K562 (cell line): ENCODE data around the gene CDR2L. TPM values are rescaled to one million over a fixed set of nuclear protein-coding genes. Genes with fewer than 3 reads are reported as not detected.
"Not testable (repeated sequence)": the region's sequence is repeated elsewhere in the genome, so short reads cannot be mapped to it uniquely, and the experiment has no call there.

Experiments used
- ATAC-seq: fragments of 200-7000 bp; cut with Tn5 transposase; 3 replicates; pipeline ENCODE4 v1.9.1; 2020; ENCODE audit warnings: moderate library complexity
- BruUV-seq: library from RNA; stranded (reverse); fragments of 400-500 nt; replicated peaks from 2 replicates; lab custom pipeline; 2021; lab: Mats Ljungman, UMichigan
- CTCF ChIA-PET: fragments of 300-600 bp; formaldehyde crosslinking; extraction: SDS; loops from one replicate; lab custom pipeline; 2021; ENCODE audit warnings: low intra/inter-chr PET ratio; lab: Yijun Ruan, JAX
- POLR2A ChIA-PET: fragments of 300-600, 350-650 bp; sonication (Branson Sonifier 250); formaldehyde crosslinking; extraction: SDS; loops from one replicate; lab custom pipeline; 2021; ENCODE audit warnings: antibody characterized with exemption, inconsistent platforms; lab: Yijun Ruan, JAX
- DNase-seq, 4 experiments: peaks; one replicate each; pipeline versions ENCODE4 v3.0.0 to v3.0.0-alpha.2; 2011 to 2018; ENCODE audit warnings: low spot score in 3 of 4, mixed read lengths in 3 of 4; ENCODE audit errors: extremely low read depth in 1 of 4
- FAIRE-seq: peaks from 2 replicates; lab custom pipeline; 2011; peaks lifted over from hg19 to GRCh38; lab: Jason Lieb, UNC
- H2AFZ ChIP-seq: 2 replicates; pipeline ENCODE4 v1.6.0; 2011; ENCODE audit warnings: low read depth, low read length, control low read depth, inconsistent platforms
- H3K27ac ChIP-seq: fragments of 200-600 bp; 3 replicates; pipeline ENCODE4 v1.8.0; 2011; ENCODE audit warnings: low read depth, mild to moderate bottlenecking, control low read depth, inconsistent platforms, low read length, moderate library complexity, mixed read lengths; ENCODE audit errors: extremely low read depth
- H3K27me3 ChIP-seq, 2 experiments: fragments of 300-600 bp in 1 of 2; 2 replicates in 1 of 2; 3 replicates in 1 of 2; pipeline versions ENCODE4 v1.6.0 to v1.8.0; 2011; ENCODE audit warnings: inconsistent platforms in 2 of 2, low read length in 2 of 2, mild to moderate bottlenecking in 1 of 2, mixed read lengths in 1 of 2, moderate library complexity in 1 of 2; ENCODE audit not compliant: control insufficient read depth in 2 of 2, insufficient read depth in 2 of 2
- H3K36me3 ChIP-seq: fragments of 300-600 bp; 3 replicates; pipeline ENCODE4 v1.8.0; 2011; ENCODE audit warnings: mild to moderate bottlenecking, low read length, inconsistent platforms; ENCODE audit not compliant: control insufficient read depth, insufficient read depth
- H3K4me1 ChIP-seq, 2 experiments: fragments of 200-600 bp in 1 of 2; replicated peaks in 1 of 2; 2 replicates in 1 of 2; 3 replicates in 1 of 2; pipeline versions ENCODE4 v1.5.1 to v1.8.0; 2011; ENCODE audit warnings: inconsistent platforms in 2 of 2, low read length in 2 of 2, mild to moderate bottlenecking in 1 of 2, mixed read lengths in 1 of 2, moderate library complexity in 1 of 2; ENCODE audit not compliant: control insufficient read depth in 2 of 2, insufficient read depth in 2 of 2
- H3K4me2 ChIP-seq: 2 replicates; pipeline ENCODE4 v1.6.1; 2011; ENCODE audit warnings: low read length, control low read depth, inconsistent platforms, mixed read lengths; ENCODE audit not compliant: insufficient read depth
- H3K4me3 ChIP-seq: fragments of 200-600 bp; sonication (generic), shearing (Covaris generic); 2 replicates; pipeline ENCODE4 v1.5.1; 2016; ENCODE audit warnings: control low read depth, inconsistent platforms
- H3K79me2 ChIP-seq: fragments of 200-600 bp; 3 replicates; pipeline ENCODE4 v1.8.0; 2011; ENCODE audit warnings: low read length, inconsistent platforms; ENCODE audit not compliant: control insufficient read depth, insufficient read depth
- H3K9ac ChIP-seq, 2 experiments: 2 replicates each; pipeline versions ENCODE4 v1.6.0 to v1.6.1; 2011; ENCODE audit warnings: low read depth in 2 of 2, low read length in 2 of 2, control low read depth in 1 of 2, inconsistent platforms in 1 of 2, mild to moderate bottlenecking in 1 of 2, mixed read lengths in 1 of 2; ENCODE audit not compliant: insufficient read depth in 1 of 2
- H3K9me1 ChIP-seq: one replicate; pipeline ENCODE4 v1.6.0; 2011; ENCODE audit warnings: inconsistent platforms, mild to moderate bottlenecking, low read length, moderate library complexity; ENCODE audit not compliant: control insufficient read depth, insufficient read depth
- H3K9me3 ChIP-seq: replicated peaks from 2 replicates; pipeline ENCODE4 v1.5.1; 2011; ENCODE audit warnings: low read depth, low read length, inconsistent platforms; ENCODE audit not compliant: control insufficient read depth, insufficient read depth
- H4K20me1 ChIP-seq: replicated peaks from 2 replicates; pipeline ENCODE4 v1.6.1; 2011; ENCODE audit warnings: low read length, inconsistent platforms, mixed read lengths; ENCODE audit not compliant: control insufficient read depth, insufficient read depth
- CEBPG ChIP-seq, 3 experiments: fragments of 200-800 bp in 1 of 3; sonication (Bioruptor generic) in 1 of 3; sonication (generic) in 1 of 3; formaldehyde crosslinking in 1 of 3; IDR thresholded peaks in 2 of 3; conservative IDR thresholded peaks in 1 of 3; 2 replicates each; pipeline versions ENCODE4 v1.6.1 to v1.8.0; 2016 to 2022; ENCODE audit warnings: missing compliant biosample characterization in 2 of 3, missing genetic modification characterization in 2 of 3, mild to moderate bottlenecking in 1 of 3, missing genetic modification reagents in 1 of 3
- ZNF12 ChIP-seq: sonication (generic); formaldehyde crosslinking; IDR thresholded peaks from 2 replicates; pipeline ENCODE4 v1.4.0; 2020; ENCODE audit warnings: mild to moderate bottlenecking, missing genetic modification reagents
- ZNF445 ChIP-seq: fragments of 250-450 bp; sonication (Bioruptor Pico); IDR thresholded peaks from 2 replicates; pipeline ENCODE4 v1.4.0; 2020; ENCODE audit warnings: low read depth, mild to moderate bottlenecking, moderate library complexity
- ZNF668 ChIP-seq: fragments of 250-450 bp; sonication (Bioruptor Pico); IDR thresholded peaks from 2 replicates; pipeline ENCODE4 v1.8.0; 2022; ENCODE audit warnings: mild to moderate bottlenecking, inconsistent platforms
- WGBS: fragments of 100-300 bp; shearing (Covaris generic); methylation state at CpG from one replicate; pipeline ENCODE4 v1.1.6; 2016; ENCODE audit warnings: low coverage, mixed read lengths; ENCODE audit not compliant: insufficient coverage; ENCODE audit errors: missing lambda C conversion rate; 5-methylcytosine and 5-hydroxymethylcytosine counted together
- in situ Hi-C: fragments of 300-500 bp; cut with MboI; formaldehyde crosslinking; loops from 4 replicates; pipeline ENCODE4 v1.15.0; 2018; ENCODE audit warnings: inconsistent platforms, mixed read lengths
- intact Hi-C: fragments of 100-400 bp; cut with micrococcal nuclease; formaldehyde crosslinking; loops from 2 replicates; pipeline ENCODE4 v1.14.2; 2022
- polyA plus RNA-seq, 8 experiments: library from polyadenylated mRNA; depleted of rRNA in 4 of 8; stranded (reverse) in 5 of 8; unstranded in 3 of 8; fragments of >200 nt; fragmentation: Nextera tagmentation in 2 of 8; fragmentation: Illumina TruSeq in 1 of 8; extraction: Ambion mirVana in 2 of 8; extraction: Trizol in 1 of 8; gene quantifications; 2 replicates each; pipeline versions ENCODE4 v1.2.1 to v1.2.3, GENCODE V29; 2011 to 2014; ENCODE audit warnings: inconsistent platforms in 1 of 8, missing spikeins in 1 of 8
- total RNA-seq, 7 experiments: library from RNA; depleted of rRNA in 6 of 7; stranded (reverse); fragments of >200 nt in 6 of 7; fragmentation: Illumina TruSeq in 2 of 7; extraction: Trizol in 2 of 7; gene quantifications; 2 replicates each; pipeline versions ENCODE4 v1.2.1 to v1.2.3, GENCODE V29; 2011 to 2021; ENCODE audit warnings: low replicate concordance in 1 of 7
- TF ChIP-seq, protein P1 (sequence below): sonication (generic); formaldehyde crosslinking; IDR thresholded peaks from 2 replicates; pipeline ENCODE4 v1.8.1; 2023; ENCODE audit warnings: mild to moderate bottlenecking, missing genetic modification reagents
- TF ChIP-seq, protein P2 (sequence below): fragments of 200-800 bp; sonication (Bioruptor generic); IDR thresholded peaks from 2 replicates; pipeline ENCODE4 v1.6.1; 2016; ENCODE audit warnings: missing genetic modification characterization, missing compliant biosample characterization
- TF ChIP-seq, protein P3 (sequence below): fragments of 250-450 bp; sonication (Bioruptor Pico); IDR thresholded peaks from 2 replicates; pipeline ENCODE4 v1.8.0; 2021; ENCODE audit warnings: mild to moderate bottlenecking, moderate library complexity

CDR2L gene
- total and polyA plus RNA-seq, 9 of the 15 experiments (the other 6 are each of a cell fraction or from before 2014, with no cell fraction given) = 2.7 to 16.0 (median 7.3) TPM

GRCh38 chr17:75024686-75025397 lies 37.4 kb downstream of the CDR2L start (continued):
- no peak for TF ChIP-seq CEBPG (CRISPR knock-in tag; IDR thresholded peaks at IDR 0.05)
- TF ChIP-seq CEBPG (tag; conservative IDR thresholded peaks at IDR 0.05 in 1 of 2, IDR thresholded peaks at IDR 0.05 in 1 of 2) = no peak
- TF ChIP-seq, protein P1, sequence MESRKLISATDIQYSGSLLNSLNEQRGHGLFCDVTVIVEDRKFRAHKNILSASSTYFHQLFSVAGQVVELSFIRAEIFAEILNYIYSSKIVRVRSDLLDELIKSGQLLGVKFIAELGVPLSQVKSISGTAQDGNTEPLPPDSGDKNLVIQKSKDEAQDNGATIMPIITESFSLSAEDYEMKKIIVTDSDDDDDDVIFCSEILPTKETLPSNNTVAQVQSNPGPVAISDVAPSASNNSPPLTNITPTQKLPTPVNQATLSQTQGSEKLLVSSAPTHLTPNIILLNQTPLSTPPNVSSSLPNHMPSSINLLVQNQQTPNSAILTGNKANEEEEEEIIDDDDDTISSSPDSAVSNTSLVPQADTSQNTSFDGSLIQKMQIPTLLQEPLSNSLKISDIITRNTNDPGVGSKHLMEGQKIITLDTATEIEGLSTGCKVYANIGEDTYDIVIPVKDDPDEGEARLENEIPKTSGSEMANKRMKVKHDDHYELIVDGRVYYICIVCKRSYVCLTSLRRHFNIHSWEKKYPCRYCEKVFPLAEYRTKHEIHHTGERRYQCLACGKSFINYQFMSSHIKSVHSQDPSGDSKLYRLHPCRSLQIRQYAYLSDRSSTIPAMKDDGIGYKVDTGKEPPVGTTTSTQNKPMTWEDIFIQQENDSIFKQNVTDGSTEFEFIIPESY (CRISPR knock-in tag) = peak; percentile 58
- TF ChIP-seq, protein P2, sequence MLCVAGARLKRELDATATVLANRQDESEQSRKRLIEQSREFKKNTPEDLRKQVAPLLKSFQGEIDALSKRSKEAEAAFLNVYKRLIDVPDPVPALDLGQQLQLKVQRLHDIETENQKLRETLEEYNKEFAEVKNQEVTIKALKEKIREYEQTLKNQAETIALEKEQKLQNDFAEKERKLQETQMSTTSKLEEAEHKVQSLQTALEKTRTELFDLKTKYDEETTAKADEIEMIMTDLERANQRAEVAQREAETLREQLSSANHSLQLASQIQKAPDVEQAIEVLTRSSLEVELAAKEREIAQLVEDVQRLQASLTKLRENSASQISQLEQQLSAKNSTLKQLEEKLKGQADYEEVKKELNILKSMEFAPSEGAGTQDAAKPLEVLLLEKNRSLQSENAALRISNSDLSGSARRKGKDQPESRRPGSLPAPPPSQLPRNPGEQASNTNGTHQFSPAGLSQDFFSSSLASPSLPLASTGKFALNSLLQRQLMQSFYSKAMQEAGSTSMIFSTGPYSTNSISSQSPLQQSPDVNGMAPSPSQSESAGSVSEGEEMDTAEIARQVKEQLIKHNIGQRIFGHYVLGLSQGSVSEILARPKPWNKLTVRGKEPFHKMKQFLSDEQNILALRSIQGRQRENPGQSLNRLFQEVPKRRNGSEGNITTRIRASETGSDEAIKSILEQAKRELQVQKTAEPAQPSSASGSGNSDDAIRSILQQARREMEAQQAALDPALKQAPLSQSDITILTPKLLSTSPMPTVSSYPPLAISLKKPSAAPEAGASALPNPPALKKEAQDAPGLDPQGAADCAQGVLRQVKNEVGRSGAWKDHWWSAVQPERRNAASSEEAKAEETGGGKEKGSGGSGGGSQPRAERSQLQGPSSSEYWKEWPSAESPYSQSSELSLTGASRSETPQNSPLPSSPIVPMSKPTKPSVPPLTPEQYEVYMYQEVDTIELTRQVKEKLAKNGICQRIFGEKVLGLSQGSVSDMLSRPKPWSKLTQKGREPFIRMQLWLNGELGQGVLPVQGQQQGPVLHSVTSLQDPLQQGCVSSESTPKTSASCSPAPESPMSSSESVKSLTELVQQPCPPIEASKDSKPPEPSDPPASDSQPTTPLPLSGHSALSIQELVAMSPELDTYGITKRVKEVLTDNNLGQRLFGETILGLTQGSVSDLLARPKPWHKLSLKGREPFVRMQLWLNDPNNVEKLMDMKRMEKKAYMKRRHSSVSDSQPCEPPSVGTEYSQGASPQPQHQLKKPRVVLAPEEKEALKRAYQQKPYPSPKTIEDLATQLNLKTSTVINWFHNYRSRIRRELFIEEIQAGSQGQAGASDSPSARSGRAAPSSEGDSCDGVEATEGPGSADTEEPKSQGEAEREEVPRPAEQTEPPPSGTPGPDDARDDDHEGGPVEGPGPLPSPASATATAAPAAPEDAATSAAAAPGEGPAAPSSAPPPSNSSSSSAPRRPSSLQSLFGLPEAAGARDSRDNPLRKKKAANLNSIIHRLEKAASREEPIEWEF = no peak
- no peak for TF ChIP-seq ZNF668 (CRISPR knock-in tag)
- TF ChIP-seq ZNF12 (CRISPR knock-in tag) = no peak
- TF ChIP-seq ZNF445 (CRISPR knock-in tag) = no peak
- TF ChIP-seq, protein P3, sequence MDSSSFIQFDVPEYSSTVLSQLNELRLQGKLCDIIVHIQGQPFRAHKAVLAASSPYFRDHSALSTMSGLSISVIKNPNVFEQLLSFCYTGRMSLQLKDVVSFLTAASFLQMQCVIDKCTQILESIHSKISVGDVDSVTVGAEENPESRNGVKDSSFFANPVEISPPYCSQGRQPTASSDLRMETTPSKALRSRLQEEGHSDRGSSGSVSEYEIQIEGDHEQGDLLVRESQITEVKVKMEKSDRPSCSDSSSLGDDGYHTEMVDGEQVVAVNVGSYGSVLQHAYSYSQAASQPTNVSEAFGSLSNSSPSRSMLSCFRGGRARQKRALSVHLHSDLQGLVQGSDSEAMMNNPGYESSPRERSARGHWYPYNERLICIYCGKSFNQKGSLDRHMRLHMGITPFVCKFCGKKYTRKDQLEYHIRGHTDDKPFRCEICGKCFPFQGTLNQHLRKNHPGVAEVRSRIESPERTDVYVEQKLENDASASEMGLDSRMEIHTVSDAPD (CRISPR knock-in tag) = no peak

GRCh38 chr17:75025398-75025734 lies 37.9 kb downstream of the CDR2L start:
- BruUV-seq, H2AFZ ChIP-seq, H3K4me3 ChIP-seq, H3K27me3 ChIP-seq, H3K79me2 ChIP-seq, ATAC-seq, FAIRE-seq, intact Hi-C loops, DNase-seq, H3K27ac ChIP-seq, H3K9ac ChIP-seq, H4K20me1 ChIP-seq, in situ Hi-C loops, H3K9me1 ChIP-seq, CTCF ChIA-PET, H3K4me2 ChIP-seq, H3K4me1 ChIP-seq: not testable (repeated sequence)
- WGBS = 88% methylated on average over 8 of the region's 9 CpGs
- peaks cover 24% of the 10 kb centered on the region; the same call in 1 of the 3 replicates for H3K36me3 ChIP-seq
- POLR2A ChIA-PET = interaction anchor here (0.6 to 3.4 kb wide), 5 partner anchors 10 to 130 kb away, joined by 3 to 22 read pairs (median 4); partner anchors contain the start of gene MRPL58
- peaks cover 13% of the 10 kb centered on the region for H3K9me3 ChIP-seq
